ENCODE results near the gene DPYD.

Gene DPYD

GRCh38 chr1:97680894-97681293 lies 239.9 kb downstream of the DPYD start:
- DNase-seq, result no peak

GRCh38 chr1:97680470-97680869 lies 240.4 kb downstream of the DPYD start:
- no peak for DNase-seq

- DNase-seq, result no peak
Observed at GRCh38 chr1:97677702-97678101, 243.1 kb downstream of the DPYD start.

GRCh38 chr1:97674517-97674916 lies 246.3 kb downstream of the DPYD start:
- no peak for DNase-seq

GRCh38 chr1:97668945-97669344 lies 251.9 kb downstream of the DPYD start:
- DNase-seq, result no peak

GRCh38 chr1:97660431-97661105 lies 260.3 kb downstream of the DPYD start:
- no peak for DNase-seq

GRCh38 chr1:97654876-97655585 lies 265.8 kb downstream of the DPYD start:
- no peak for DNase-seq

- no peak for DNase-seq
Observed at GRCh38 chr1:97651250-97651649, 269.6 kb downstream of the DPYD start.

- no peak for DNase-seq
Observed at GRCh38 chr1:97649591-97649990, 271.2 kb downstream of the DPYD start.

GRCh38 chr1:97647776-97648175 lies 273.1 kb downstream of the DPYD start:
- DNase-seq, result no peak

GRCh38 chr1:97646071-97646470 lies 274.8 kb downstream of the DPYD start:
- no peak for DNase-seq

GRCh38 chr1:97640677-97641076 lies 280.2 kb downstream of the DPYD start:
- no peak for DNase-seq

- DNase-seq, result no peak
Observed at GRCh38 chr1:97636941-97637340, 283.9 kb downstream of the DPYD start.

GRCh38 chr1:97634758-97635157 lies 286.1 kb downstream of the DPYD start:
- DNase-seq, result no peak

- no peak for DNase-seq
Observed at GRCh38 chr1:97632776-97633175, 288.1 kb downstream of the DPYD start.

- DNase-seq, result no peak
Observed at GRCh38 chr1:97632075-97632474, 288.8 kb downstream of the DPYD start.

GRCh38 chr1:97630948-97631347 lies 289.9 kb downstream of the DPYD start:
- no peak for DNase-seq

- DNase-seq, result no peak
Observed at GRCh38 chr1:97630281-97630680, 290.6 kb downstream of the DPYD start.

- DNase-seq, result no peak
Observed at GRCh38 chr1:97623220-97623619, 297.6 kb downstream of the DPYD start.

GRCh38 chr1:97621955-97622354 lies 298.9 kb downstream of the DPYD start:
- no peak for DNase-seq

GRCh38 chr1:97619706-97620105 lies 301.1 kb downstream of the DPYD start:
- DNase-seq, result no peak

- no peak for DNase-seq
Observed at GRCh38 chr1:97610748-97611147, 310.1 kb downstream of the DPYD start.

- no peak for DNase-seq
Observed at GRCh38 chr1:97610102-97610501, 310.7 kb downstream of the DPYD start.

GRCh38 chr1:97608272-97608671 lies 312.6 kb downstream of the DPYD start:
- no peak for DNase-seq

GRCh38 chr1:97603776-97604175 lies 317.1 kb downstream of the DPYD start:
- no peak for DNase-seq

Measured in NCI-H2081 treated with DMSO at 0.1 percent for 48 hours (cell line).